ENCODE data around the gene DMXL1.

The DMXL1 gene

GRCh38 chr5:119070828-119071560 is at the start of gene DMXL1:
Gene DMXL1 (plus strand): TSS chr5:119071087. CDS start chr5:119071570, 483 bp downstream.
- DNase-seq (ENCODE audit: low spot score), result peak; percentile 99

DNA sequence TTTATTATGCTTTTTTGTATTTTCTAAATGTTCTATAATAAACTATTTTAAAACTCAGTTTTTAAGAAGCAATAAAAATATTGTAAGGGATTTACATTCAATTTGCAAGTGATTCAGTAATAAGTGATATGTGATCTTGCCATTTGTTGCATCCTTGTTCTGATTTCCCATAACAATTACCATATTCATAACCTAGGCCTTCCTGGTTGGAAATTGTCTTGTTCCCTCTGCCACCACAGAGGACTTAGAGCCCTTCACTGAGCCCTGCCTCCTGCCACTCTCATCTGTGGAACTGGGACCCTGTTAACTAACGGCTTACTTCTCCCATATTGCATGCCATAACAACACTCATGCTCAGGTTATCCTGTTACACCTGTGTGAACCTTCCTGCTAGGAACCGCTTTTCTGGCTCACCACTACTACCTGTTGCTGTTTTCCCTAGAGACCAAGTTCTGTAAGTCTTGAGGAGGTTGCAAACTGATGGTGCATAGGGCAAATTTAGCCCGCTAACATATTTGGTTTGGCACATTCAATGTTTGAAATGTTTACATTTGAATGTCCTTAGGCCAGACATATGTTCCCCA is 49.6 kb upstream of the DMXL1 start:
- no peak for DNase-seq (ENCODE audit: low spot score)

DNA sequence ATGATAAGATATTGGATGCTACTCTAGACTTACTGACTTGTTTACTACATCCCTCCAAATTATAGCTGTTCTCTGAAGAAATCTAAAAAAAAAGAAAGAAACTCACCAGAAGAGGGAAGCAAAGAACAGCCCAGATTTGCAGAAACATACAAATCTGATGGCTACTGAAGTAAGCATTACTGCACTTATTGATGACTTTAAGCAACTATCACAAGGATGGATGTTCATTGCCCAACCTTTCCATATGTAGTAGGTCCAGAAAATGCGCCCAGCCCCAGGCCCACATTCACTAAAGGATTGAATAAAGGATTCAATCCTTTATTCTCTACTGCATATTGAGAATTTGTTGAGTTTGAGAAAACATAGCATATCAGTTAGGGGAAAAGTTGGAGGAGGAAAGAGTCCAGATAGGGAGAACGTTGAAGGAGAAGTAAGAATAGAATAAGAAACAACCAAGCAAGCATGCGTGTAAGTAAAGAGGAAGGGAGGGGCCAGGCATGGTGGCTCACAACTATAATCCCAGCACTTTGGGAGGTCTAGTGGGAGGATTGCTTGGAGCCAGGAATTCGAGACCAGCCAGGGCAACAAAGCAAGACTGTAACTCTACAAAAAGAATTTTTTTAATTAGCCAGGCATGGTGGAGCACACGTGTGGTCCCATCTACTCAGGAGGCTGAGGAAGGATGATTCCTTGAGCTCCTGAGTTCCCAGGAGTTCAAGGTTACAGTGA is 48.7 kb upstream of the DMXL1 start:
- peak; percentile 26 for DNase-seq (ENCODE audit: low spot score)

DNA sequence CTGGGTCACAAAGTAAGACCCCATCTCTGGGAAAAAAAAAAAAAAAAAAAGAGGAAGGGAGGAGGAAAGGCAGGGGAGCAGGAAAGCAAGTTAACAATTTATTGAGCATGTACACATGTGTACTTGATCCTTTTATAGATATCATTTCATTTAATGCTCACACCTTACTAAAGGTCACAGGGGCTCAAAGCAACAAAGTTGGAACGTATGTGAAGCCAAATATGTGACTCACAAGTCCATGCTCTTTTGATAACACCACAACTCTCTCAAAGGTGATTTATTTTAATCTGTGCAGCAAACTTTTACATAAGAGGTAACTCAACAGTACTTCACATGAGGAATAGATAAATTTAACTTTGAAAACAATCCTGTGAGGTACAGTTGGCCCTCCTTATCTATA is 48.1 kb upstream of the DMXL1 start:
- DNase-seq (ENCODE audit: low spot score), result no peak

- DNase-seq (ENCODE audit: low spot score), result no peak
These were observed 42.3 kb upstream of the DMXL1 start for GRCh38 chr5:119028575-119028974.

DNA sequence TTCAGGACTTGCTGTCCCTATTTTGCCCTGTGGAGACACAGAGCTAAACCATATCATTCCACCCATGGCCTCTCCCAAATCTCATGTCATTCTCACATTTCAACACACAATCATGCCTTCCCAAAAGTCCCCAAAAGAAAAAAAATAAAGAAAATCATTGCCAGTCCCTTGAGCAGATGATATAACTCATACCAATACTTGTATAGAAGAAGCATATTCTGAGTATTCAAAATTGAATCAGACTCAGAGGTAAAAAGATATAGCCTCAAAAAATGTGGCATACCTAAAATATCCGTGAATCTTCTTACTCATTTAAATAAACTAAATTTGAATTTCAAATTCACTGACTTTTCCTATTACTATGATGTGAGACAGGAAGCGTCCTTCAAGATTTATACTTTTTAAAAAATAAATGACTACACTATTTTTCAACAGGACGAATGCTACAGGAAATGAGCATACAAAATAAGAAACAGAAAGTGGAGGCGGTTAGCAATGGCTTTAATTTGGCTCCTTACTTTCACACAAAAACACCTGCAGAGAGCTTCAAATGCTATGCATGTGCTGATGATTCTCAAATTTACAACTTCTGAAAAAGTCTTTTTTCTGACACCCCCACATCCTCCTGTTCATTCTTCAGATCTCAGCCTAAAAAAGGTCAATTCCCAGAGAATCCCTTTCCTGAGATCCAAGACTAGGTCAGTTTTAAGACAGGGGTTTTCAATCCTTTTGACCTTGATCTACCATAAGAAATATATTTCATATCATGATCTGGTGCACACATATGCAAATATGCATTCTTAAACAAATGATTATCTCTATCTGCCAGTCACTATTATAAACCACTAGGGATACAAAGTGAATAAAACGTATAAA is 39.6 kb upstream of the DMXL1 start:
- DNase-seq (ENCODE audit: low spot score), result peak; percentile 9

- no peak for DNase-seq (ENCODE audit: low spot score)
These were observed 39.0 kb upstream of the DMXL1 start for GRCh38 chr5:119031905-119032304.

DNA sequence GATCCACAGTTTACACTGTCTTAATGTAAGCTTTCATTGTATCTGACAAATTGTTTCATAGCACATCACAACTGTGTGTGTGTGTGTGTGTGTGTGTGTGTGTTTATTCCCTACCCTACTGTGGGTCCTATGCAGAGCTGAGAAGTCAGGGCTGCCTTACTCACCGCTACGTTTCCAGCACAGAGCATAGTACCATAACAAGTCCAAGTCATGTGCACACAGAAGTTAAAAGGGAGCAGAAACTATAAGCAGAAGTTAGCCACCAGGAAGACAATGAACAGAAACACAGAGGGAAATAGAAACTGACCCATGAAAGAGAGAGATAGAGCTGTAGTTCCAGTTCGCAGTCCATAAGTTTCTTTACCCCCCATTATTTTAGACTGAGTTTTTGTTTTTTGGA is 38.2 kb upstream of the DMXL1 start:
- no peak for DNase-seq (ENCODE audit: low spot score)

- DNase-seq (ENCODE audit: low spot score), result no peak
These were observed 37.8 kb upstream of the DMXL1 start for GRCh38 chr5:119033135-119033534.

GRCh38 chr5:119036101-119036762 is 34.7 kb upstream of the DMXL1 start:
- DNase-seq (ENCODE audit: low spot score), result peak; percentile 4

- no peak for DNase-seq (ENCODE audit: low spot score)
These were observed 33.2 kb upstream of the DMXL1 start for GRCh38 chr5:119037496-119038215.

DNA sequence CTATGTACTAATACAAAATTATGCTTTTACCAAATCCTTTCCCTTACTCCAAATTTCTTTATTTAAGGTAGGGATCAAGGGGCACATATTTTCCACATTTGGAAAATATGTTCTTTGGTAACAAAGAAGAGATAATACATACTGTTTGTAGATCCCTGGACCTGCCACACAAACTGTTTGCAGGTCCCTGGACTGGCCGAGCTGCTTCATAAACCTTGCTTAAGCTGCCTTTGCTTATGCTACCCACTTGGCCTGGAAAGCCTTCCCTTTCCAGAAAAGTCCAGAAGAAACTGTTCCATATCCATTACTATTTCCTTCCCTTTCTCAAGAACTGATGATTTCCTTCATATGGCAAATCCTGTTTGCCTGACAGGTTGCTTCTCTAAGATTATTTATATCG is 22.6 kb upstream of the DMXL1 start:
- no peak for DNase-seq (ENCODE audit: low spot score)

- DNase-seq (ENCODE audit: low spot score), result no peak
These were observed 20.9 kb upstream of the DMXL1 start for GRCh38 chr5:119049824-119050449.

- no peak for DNase-seq (ENCODE audit: low spot score)
These were observed 16.8 kb upstream of the DMXL1 start for GRCh38 chr5:119054101-119054500.

- DNase-seq (ENCODE audit: low spot score), result no peak
These were observed 15.6 kb upstream of the DMXL1 start for GRCh38 chr5:119055294-119055693.

- DNase-seq (ENCODE audit: low spot score), result no peak
These were observed 11.8 kb upstream of the DMXL1 start for GRCh38 chr5:119058979-119059529.

GRCh38 chr5:119059740-119060255 is 11.1 kb upstream of the DMXL1 start:
- no peak for DNase-seq (ENCODE audit: low spot score)

DNA sequence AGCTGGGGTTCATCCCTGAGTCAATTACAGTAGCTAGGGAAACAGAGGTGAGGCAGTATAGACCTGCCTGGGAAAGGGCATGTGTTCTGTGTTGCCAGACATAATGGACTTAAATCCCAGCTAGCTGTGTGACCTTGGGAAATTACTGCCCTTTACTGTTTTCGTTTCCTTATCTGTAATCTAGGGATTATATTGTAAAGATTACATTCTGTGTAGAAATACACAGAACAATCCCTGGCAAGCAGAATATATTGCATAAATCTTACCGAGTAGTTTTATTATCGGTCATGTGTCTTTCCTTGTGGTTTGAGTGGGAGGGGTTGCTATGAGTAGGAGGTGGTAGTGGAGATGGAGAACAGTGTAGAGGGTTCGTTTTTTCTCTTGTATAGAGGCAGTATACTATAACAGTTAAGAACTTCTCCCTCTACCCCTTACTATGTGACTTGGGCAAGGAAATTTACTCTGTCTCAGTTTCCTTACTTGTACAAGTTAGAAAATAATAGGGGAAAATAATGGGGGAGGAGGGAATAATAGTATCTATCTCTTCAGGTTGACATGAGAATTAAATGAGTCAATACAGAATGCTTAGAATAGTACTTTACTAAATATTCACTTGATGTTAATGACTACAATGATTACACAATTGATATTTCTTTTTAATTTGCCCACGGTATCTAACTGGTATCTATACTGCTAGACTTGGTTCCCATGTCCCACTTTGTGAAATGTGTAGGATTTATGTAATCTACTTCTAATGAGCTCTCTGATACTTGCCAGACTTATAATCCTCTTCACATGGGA is 7.1 kb upstream of the DMXL1 start:
- DNase-seq (ENCODE audit: low spot score), result no peak

DNA sequence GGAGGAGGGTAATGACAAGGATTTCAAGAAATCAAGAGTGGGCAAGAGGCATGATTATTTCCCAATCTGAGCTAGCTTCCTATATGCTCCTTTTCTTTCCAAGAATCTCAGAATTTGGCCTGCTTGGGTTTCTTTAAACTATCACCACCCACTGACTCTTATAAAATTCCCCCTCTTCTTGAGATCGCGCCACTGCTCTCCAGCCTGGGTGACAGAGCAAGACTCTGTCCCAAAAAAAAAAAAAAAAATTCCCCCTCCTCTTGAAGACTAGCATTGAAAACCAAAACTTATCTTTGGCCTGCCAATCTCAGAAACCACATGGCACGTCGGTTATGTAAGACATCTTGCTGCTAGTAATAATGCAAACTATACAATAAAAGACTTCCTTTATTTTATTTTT is 3.4 kb upstream of the DMXL1 start:
- DNase-seq (ENCODE audit: low spot score), result no peak

GRCh38 chr5:119070578-119070827 is 384 bp upstream of the DMXL1 start:
- no peak for DNase-seq (ENCODE audit: low spot score)
